Measurements from ENCODE around the gene DOCK1. TPM values are rescaled to one million over a fixed set of nuclear protein-coding genes. Genes with fewer than 3 reads are reported as not detected.

DOCK1 gene
- total RNA-seq, 1 experiment from 2014 or later = 60.4 TPM

GRCh38 chr10:127036987-127037386, 131.8 kb downstream of the DOCK1 start:
- no peak overlapping the region for H3K4me3 ChIP-seq
- no peaks in the 10 kb centered on the region for H3K9me3 ChIP-seq (replicated peaks)
- no peaks in the 10 kb centered on the region for H3K27me3 ChIP-seq (replicated peaks)
- H3K27ac ChIP-seq = no peak overlapping the region
- no peak for DNase-seq (ENCODE audit: low read depth in 1 of 2, low spot score in 2 of 2)
- H3K4me1 ChIP-seq (replicated peaks) = no peaks in the 10 kb centered on the region
- H3K36me3 ChIP-seq = peaks cover 85% of the 10 kb centered on the region

GRCh38 chr10:127039435-127039834, 134.2 kb downstream of the DOCK1 start:
- H3K4me1 ChIP-seq (replicated peaks) = no peaks in the 10 kb centered on the region
- H3K27ac ChIP-seq = no peak overlapping the region
- H3K27me3 ChIP-seq (replicated peaks) = no peaks in the 10 kb centered on the region
- no peak for DNase-seq (ENCODE audit: low read depth in 1 of 2, low spot score in 2 of 2)
- no peak overlapping the region for H3K4me3 ChIP-seq
- H3K36me3 ChIP-seq = peaks cover 85% of the 10 kb centered on the region
- no peaks in the 10 kb centered on the region for H3K9me3 ChIP-seq (replicated peaks)

GRCh38 chr10:127040756-127041155, 135.5 kb downstream of the DOCK1 start:
- no peaks in the 10 kb centered on the region for H3K9me3 ChIP-seq (replicated peaks)
- H3K27ac ChIP-seq = no peak overlapping the region
- no peak for DNase-seq (ENCODE audit: low read depth in 1 of 2, low spot score in 2 of 2)
- H3K36me3 ChIP-seq = peaks cover 84% of the 10 kb centered on the region
- no peaks in the 10 kb centered on the region for H3K27me3 ChIP-seq (replicated peaks)
- no peaks in the 10 kb centered on the region for H3K4me1 ChIP-seq (replicated peaks)
- H3K4me3 ChIP-seq = no peak overlapping the region

GRCh38 chr10:127041552-127041951, 136.3 kb downstream of the DOCK1 start:
- no peak for DNase-seq (ENCODE audit: low read depth in 1 of 2, low spot score in 2 of 2)
- Histone ChIP-seq H3K4me1 (replicated peaks) (no peaks in the 10 kb centered on the region), H3K9me3 (replicated peaks) (no peaks in the 10 kb centered on the region), H3K4me3 (no peak overlapping the region), H3K36me3 (peaks cover 78% of the 10 kb centered on the region), H3K27ac (no peak overlapping the region), H3K27me3 (replicated peaks) (no peaks in the 10 kb centered on the region)

- Histone ChIP-seq H3K27me3 (replicated peaks) (no peaks in the 10 kb centered on the region), H3K27ac (no peak overlapping the region), H3K9me3 (replicated peaks) (no peaks in the 10 kb centered on the region), H3K4me3 (no peak overlapping the region), H3K36me3 (peaks cover 78% of the 10 kb centered on the region), H3K4me1 (replicated peaks) (no peaks in the 10 kb centered on the region; the same call in 1 of the 2 replicates)
- no peak for DNase-seq (ENCODE audit: low read depth in 1 of 2, low spot score in 2 of 2)
Measured at GRCh38 chr10:127043301-127043700, 138.1 kb downstream of the DOCK1 start.

GRCh38 chr10:127044186-127044585, 139.0 kb downstream of the DOCK1 start:
- Histone ChIP-seq H3K27ac (no peak overlapping the region), H3K9me3 (replicated peaks) (no peaks in the 10 kb centered on the region), H3K36me3 (peaks cover 71% of the 10 kb centered on the region), H3K4me3 (no peak overlapping the region), H3K27me3 (replicated peaks) (no peaks in the 10 kb centered on the region), H3K4me1 (replicated peaks) (no peaks in the 10 kb centered on the region; the same call in 1 of the 2 replicates)
- no peak for DNase-seq (ENCODE audit: low read depth in 1 of 2, low spot score in 2 of 2)

- no peaks in the 10 kb centered on the region for H3K9me3 ChIP-seq (replicated peaks)
- H3K4me1 ChIP-seq (replicated peaks) = no peaks in the 10 kb centered on the region; the same call in 1 of the 2 replicates
- DNase-seq (ENCODE audit: low read depth in 1 of 2, low spot score in 2 of 2) = peak in 1 of 2 experiments; percentile 23
- H3K4me3 ChIP-seq = no peak overlapping the region
- peaks cover 45% of the 10 kb centered on the region for H3K36me3 ChIP-seq
- no peaks in the 10 kb centered on the region for H3K27me3 ChIP-seq (replicated peaks)
- H3K27ac ChIP-seq = no peak overlapping the region
Measured at GRCh38 chr10:127046975-127047877, 142.0 kb downstream of the DOCK1 start.

- H3K27ac ChIP-seq = no peak overlapping the region
- H3K4me3 ChIP-seq = no peak overlapping the region
- no peaks in the 10 kb centered on the region for H3K27me3 ChIP-seq (replicated peaks)
- H3K9me3 ChIP-seq (replicated peaks) = no peaks in the 10 kb centered on the region
- H3K4me1 ChIP-seq (replicated peaks) = no peaks in the 10 kb centered on the region; the same call in 1 of the 2 replicates
- H3K36me3 ChIP-seq = peaks cover 42% of the 10 kb centered on the region
- no peak for DNase-seq (ENCODE audit: low read depth in 1 of 2, low spot score in 2 of 2)
Measured at GRCh38 chr10:127047878-127048238, 142.6 kb downstream of the DOCK1 start.

- H3K36me3 ChIP-seq = peaks cover 39% of the 10 kb centered on the region
- no peak overlapping the region for H3K4me3 ChIP-seq
- no peaks in the 10 kb centered on the region for H3K27me3 ChIP-seq (replicated peaks)
- no peak overlapping the region for H3K27ac ChIP-seq
- H3K9me3 ChIP-seq (replicated peaks) = no peaks in the 10 kb centered on the region
- no peaks in the 10 kb centered on the region; the same call in 1 of the 2 replicates for H3K4me1 ChIP-seq (replicated peaks)
- DNase-seq (ENCODE audit: low read depth in 1 of 2, low spot score in 2 of 2) = no peak
Measured at GRCh38 chr10:127048630-127049029, 143.4 kb downstream of the DOCK1 start.

GRCh38 chr10:127052001-127052400, 146.8 kb downstream of the DOCK1 start:
- Histone ChIP-seq H3K9me3 (replicated peaks) (0 out of 2 replicates have a peak, but pooled peaks cover under 1% of the 10 kb centered on the region), H3K4me3 (no peak overlapping the region), H3K27ac (no peak overlapping the region), H3K27me3 (replicated peaks) (no peaks in the 10 kb centered on the region), H3K4me1 (replicated peaks) (no peaks in the 10 kb centered on the region; the same call in 1 of the 2 replicates), H3K36me3 (peaks cover 48% of the 10 kb centered on the region)
- no peak for DNase-seq (ENCODE audit: low read depth in 1 of 2, low spot score in 2 of 2)

- Histone ChIP-seq H3K4me1 (replicated peaks) (no peaks in the 10 kb centered on the region), H3K27me3 (replicated peaks) (no peaks in the 10 kb centered on the region), H3K4me3 (no peak overlapping the region), H3K9me3 (replicated peaks) (peaks cover 5% of the 10 kb centered on the region; the same call in 1 of the 2 replicates), H3K36me3 (peaks cover 56% of the 10 kb centered on the region), H3K27ac (no peak overlapping the region)
- no peak for DNase-seq (ENCODE audit: low read depth in 1 of 2, low spot score in 2 of 2)
Measured at GRCh38 chr10:127055263-127055662, 150.0 kb downstream of the DOCK1 start.

- Histone ChIP-seq H3K9me3 (replicated peaks) (peaks cover 5% of the 10 kb centered on the region; the same call in 1 of the 2 replicates), H3K4me3 (no peak overlapping the region), H3K27me3 (replicated peaks) (no peaks in the 10 kb centered on the region), H3K27ac (no peak overlapping the region), H3K36me3 (peaks cover 55% of the 10 kb centered on the region), H3K4me1 (replicated peaks) (no peaks in the 10 kb centered on the region)
- no peak for DNase-seq (ENCODE audit: low read depth in 1 of 2, low spot score in 2 of 2)
Measured at GRCh38 chr10:127059314-127059713, 154.1 kb downstream of the DOCK1 start.

GRCh38 chr10:127063762-127064161, 158.5 kb downstream of the DOCK1 start:
- H3K9me3 ChIP-seq (replicated peaks) = peaks cover 3% of the 10 kb centered on the region; the same call in 1 of the 2 replicates
- H3K27me3 ChIP-seq (replicated peaks) = no peaks in the 10 kb centered on the region
- no peak overlapping the region for H3K4me3 ChIP-seq
- no peak overlapping the region for H3K27ac ChIP-seq
- H3K4me1 ChIP-seq (replicated peaks) = no peaks in the 10 kb centered on the region
- peaks cover 58% of the 10 kb centered on the region for H3K36me3 ChIP-seq
- DNase-seq (ENCODE audit: low read depth in 1 of 2, low spot score in 2 of 2) = no peak

GRCh38 chr10:127064474-127064873, 159.2 kb downstream of the DOCK1 start:
- Histone ChIP-seq H3K27ac (no peak overlapping the region), H3K4me1 (replicated peaks) (no peaks in the 10 kb centered on the region), H3K36me3 (peaks cover 61% of the 10 kb centered on the region), H3K4me3 (no peak overlapping the region), H3K9me3 (replicated peaks) (peaks cover 3% of the 10 kb centered on the region; the same call in 1 of the 2 replicates), H3K27me3 (replicated peaks) (no peaks in the 10 kb centered on the region)
- DNase-seq (ENCODE audit: low read depth in 1 of 2, low spot score in 2 of 2) = no peak
